Ishikawa (cell line): ENCODE data around the gene ERG.

Source experiments
- CEBPB ChIP-seq: IDR thresholded peaks from 2 replicates; pipeline ENCODE4 v1.6.1; 2012
- CREB1 ChIP-seq: IDR thresholded peaks from 2 replicates; pipeline ENCODE4 v1.6.1; 2012; ENCODE audit warnings: low read depth
- EP300 ChIP-seq: IDR thresholded peaks from 2 replicates; pipeline ENCODE4 v1.6.1; 2012; ENCODE audit warnings: borderline replicate concordance
- NFIC ChIP-seq: IDR thresholded peaks from 2 replicates; pipeline ENCODE4 v1.6.1; 2012
- RAD21 ChIP-seq: IDR thresholded peaks from 2 replicates; pipeline ENCODE4 v1.6.1; 2012; ENCODE audit warnings: low read depth
- TAF1 ChIP-seq: IDR thresholded peaks from 2 replicates; pipeline ENCODE4 v1.6.1; 2012; ENCODE audit warnings: low read depth, mild to moderate bottlenecking
- TEAD4 ChIP-seq: IDR thresholded peaks from 2 replicates; pipeline ENCODE4 v1.6.1; 2012
- YY1 ChIP-seq: IDR thresholded peaks from 2 replicates; pipeline ENCODE4 v1.6.1; 2012; ENCODE audit warnings: low read depth
- ZBTB7A ChIP-seq: IDR thresholded peaks from 2 replicates; pipeline ENCODE4 v1.6.1; 2012; ENCODE audit warnings: low read depth
- TF ChIP-seq, protein P1 (sequence below): IDR thresholded peaks from 2 replicates; pipeline ENCODE4 v1.6.1; 2012
- TF ChIP-seq, protein P2 (sequence below): IDR thresholded peaks from 2 replicates; pipeline ENCODE4 v1.6.1; 2012; ENCODE audit warnings: low read depth, mild to moderate bottlenecking
- TF ChIP-seq, protein P3 (sequence below): IDR thresholded peaks from 2 replicates; pipeline ENCODE4 v1.6.1; 2012

DNA sequence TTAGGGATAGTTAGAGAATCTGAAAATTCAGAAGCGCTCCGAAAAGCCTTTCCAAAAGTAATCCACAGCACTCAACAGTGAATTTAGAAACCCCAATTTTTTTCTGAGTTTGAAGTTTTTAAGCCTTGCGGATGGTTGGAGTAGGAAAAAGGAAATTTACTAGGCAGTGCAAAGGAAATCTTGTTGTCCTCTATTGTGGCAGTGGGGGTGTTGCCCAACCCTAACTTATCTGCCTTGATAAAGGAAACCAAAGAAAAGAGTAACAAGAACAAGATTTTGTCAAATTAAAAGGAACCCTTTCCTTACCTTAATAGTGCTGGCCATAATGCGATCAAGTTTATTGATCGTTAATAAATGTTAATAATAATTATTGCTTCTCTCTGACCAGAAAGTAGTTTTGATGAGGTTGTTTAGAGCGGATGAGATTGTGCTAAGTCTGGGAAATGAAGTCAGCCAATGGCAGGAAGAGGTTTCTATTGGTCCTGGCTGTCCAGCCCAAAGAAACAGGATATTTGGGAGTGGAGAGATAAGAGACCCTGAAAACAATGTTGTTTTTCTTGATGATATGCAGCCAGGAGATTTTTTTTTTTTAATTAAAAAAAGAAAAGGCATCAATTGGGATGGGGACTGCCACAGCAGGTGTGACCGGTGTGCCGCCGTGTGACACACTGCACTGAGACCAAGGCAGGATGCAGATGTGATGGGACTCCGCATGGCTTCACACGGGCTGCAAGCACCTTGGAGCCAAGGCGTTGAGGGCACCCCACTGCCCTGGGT lies at the start of gene ERG:
- TF ChIP-seq, protein P1, sequence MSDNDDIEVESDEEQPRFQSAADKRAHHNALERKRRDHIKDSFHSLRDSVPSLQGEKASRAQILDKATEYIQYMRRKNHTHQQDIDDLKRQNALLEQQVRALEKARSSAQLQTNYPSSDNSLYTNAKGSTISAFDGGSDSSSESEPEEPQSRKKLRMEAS = no peak
- TF ChIP-seq, protein P2, sequence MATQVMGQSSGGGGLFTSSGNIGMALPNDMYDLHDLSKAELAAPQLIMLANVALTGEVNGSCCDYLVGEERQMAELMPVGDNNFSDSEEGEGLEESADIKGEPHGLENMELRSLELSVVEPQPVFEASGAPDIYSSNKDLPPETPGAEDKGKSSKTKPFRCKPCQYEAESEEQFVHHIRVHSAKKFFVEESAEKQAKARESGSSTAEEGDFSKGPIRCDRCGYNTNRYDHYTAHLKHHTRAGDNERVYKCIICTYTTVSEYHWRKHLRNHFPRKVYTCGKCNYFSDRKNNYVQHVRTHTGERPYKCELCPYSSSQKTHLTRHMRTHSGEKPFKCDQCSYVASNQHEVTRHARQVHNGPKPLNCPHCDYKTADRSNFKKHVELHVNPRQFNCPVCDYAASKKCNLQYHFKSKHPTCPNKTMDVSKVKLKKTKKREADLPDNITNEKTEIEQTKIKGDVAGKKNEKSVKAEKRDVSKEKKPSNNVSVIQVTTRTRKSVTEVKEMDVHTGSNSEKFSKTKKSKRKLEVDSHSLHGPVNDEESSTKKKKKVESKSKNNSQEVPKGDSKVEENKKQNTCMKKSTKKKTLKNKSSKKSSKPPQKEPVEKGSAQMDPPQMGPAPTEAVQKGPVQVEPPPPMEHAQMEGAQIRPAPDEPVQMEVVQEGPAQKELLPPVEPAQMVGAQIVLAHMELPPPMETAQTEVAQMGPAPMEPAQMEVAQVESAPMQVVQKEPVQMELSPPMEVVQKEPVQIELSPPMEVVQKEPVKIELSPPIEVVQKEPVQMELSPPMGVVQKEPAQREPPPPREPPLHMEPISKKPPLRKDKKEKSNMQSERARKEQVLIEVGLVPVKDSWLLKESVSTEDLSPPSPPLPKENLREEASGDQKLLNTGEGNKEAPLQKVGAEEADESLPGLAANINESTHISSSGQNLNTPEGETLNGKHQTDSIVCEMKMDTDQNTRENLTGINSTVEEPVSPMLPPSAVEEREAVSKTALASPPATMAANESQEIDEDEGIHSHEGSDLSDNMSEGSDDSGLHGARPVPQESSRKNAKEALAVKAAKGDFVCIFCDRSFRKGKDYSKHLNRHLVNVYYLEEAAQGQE = no peak
- TF ChIP-seq TAF1 (no peak), EP300 (no peak), ZBTB7A (no peak), RAD21 (no peak), YY1 (no peak), NFIC (no peak), CREB1 (no peak), CEBPB (no peak), TEAD4 (no peak)
- TF ChIP-seq, protein P3, sequence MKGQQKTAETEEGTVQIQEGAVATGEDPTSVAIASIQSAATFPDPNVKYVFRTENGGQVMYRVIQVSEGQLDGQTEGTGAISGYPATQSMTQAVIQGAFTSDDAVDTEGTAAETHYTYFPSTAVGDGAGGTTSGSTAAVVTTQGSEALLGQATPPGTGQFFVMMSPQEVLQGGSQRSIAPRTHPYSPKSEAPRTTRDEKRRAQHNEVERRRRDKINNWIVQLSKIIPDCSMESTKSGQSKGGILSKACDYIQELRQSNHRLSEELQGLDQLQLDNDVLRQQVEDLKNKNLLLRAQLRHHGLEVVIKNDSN = no peak
